HG03095 (cell line): Measurements from ENCODE around the gene SLC30A7.
A peak's percentile ranks its signal among the peaks of the same experiment; 100 is the strongest.
"Not testable (repeated sequence)": the region's sequence is repeated elsewhere in the genome, so short reads cannot be mapped to it uniquely, and the experiment has no call there.

Source experiments
- ATAC-seq: cut with Tn5 transposase; IDR thresholded peaks from one replicate; pipeline ENCODE4 v1.9.1; 2021; ENCODE audit warnings: moderate library complexity; ENCODE audit not compliant: unreplicated experiment

The SLC30A7 gene

DNA sequence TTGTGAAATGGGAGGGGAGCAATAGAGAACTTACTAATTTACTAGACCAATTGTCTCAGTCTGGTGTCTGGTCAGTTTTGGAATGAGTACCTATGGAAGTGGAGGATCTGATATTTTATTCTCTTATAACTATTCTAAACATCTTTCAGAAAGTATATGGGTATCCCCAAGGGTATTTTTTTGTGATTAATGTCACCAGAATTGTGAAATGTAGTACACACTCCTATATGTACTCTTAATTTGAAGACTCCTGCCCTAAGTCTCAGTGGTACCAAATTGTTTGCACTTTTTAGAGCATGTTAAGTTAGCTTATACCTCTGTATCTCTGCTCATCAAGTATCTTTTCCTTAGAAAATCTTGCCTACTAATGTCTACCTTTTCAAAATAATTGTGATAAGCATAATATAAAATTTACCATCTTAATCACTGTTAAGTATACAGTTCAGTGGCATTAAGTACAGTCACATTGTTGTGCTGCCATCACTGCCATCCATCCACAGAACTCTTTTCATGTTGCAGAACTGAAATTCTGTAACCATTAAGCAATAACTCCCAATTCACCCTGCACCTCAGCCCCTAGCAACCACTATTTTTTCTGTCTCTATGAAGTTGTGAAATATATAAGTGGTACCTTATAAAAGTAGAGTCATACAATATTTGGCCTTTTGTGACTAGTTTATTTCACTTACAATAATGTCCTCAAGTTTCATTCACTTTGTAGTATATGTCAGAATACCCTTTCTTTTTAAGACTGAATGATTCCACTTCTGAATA, 40.5 kb downstream of the SLC30A7 start:
- no peak for ATAC-seq

DNA sequence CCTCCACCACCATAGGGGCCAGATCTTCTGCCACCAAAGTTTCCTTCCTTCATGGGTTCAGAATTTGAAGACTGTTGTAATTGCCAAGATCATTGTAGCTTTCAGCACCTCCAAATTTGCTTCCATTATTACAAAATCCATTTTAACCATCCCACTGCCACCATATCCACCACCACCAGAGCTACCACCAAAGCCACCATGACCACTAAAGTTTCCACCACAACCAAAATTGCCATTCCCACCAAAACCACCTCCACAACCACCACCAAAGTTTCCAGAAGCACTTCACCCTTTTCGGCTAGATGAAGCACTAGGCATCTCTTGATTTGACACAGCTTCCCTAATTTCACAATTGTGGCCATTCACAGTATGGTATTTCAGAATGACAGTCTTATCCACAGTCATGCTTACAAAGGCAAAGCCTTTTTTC, 45.2 kb downstream of the SLC30A7 start:
- no peak for ATAC-seq

DNA sequence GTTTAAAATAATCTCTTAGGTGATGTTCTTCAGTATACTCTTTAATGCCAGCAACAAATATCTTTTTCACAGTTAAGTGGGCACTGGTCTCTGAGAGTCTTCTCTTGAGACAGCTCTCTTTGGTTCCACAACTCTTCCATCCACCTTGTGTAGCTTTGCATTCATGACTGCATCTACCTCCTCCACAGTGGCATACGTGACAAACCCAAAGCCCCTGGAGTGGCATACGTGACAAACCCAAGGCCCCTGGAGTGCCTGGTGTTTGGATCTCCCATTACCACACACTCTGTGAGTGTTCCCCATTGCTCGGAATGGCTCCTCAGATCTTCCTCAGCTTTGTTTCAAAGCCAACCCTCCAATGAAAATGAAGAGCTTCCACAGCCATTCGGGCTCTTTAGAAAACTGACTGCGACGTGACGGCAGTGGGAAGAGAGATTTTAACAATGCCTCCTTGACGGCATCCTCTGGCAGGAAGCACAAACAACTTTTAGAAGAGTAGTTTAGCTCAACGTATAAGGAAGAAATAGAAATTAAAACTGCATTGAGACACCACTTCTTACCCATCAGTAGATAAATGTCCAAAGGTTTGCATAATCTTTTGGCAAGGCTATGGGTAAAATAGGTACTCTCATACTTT, 45.8 kb downstream of the SLC30A7 start:
- no peak for ATAC-seq

DNA sequence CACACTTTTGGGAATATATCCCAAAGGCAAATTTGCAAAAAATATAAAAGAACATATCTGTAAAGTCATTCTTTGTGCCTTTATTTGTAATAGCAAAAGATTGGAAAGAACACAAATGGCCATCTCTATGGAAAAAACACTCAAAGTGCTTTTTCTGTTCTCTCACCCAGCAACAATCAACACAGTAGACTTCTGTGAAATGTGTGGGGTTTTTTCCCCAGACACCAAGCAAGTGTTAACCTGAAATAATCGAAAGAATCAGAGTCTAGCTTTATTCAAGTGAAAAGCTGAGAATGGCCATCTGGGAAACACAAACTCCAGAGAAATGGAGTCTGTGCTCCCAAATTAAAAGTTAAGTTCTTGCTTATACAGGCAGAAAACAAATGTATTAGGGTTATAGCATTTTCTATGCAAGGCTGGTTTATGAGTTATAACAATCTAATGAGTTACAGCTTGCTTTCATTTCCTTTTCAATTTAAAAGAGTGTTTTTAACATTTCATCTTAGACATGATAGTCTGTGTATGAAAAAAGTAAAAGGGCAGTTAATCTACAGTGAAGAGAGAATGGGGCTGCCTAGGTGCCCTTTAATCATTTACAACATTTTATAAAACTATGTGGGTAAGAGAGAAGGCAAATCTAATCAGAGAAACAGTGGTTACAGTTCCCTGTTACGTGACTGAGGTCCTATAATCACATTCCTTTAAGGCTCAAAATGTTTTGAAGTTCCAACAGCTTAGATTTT, 46.6 kb downstream of the SLC30A7 start:
- no peak for ATAC-seq

DNA sequence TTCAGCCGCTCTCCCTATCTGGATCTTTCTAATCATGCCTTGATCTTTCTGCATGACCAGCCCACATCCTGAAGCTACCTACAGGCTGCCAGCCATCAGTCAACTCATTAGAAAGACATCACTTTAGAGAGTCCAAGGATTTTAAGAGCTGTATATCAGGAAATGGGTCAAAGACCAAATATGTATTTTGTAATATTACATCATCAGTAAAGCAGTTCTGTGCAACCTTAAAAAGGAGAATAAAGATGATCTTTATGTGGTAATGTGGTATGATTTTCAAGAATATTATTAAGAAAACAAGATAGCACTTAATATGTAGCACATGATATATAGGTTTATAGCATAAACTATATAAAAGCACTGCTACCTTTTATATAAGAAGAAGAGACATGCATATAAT, 47.6 kb downstream of the SLC30A7 start:
- ATAC-seq: no peak

DNA sequence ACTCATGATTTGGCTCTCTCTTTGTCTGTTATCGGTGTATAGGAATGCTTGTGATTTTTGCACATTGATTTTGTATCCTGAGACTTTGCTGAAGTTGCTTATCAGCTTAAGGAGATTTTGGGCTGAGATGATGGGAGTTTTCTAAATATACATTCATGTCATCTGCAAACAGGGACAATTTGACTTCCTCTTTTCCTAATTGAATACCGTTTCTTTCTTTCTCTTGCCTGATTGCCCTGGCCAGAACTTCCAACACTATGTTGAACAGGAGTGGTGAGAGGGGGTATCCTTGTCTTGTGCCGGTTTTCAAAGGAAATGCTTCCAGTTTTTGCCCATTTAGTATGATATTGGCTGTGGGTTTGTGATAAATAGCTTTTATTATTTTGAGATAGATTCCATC, 50.2 kb downstream of the SLC30A7 start:
- not testable (repeated sequence) for ATAC-seq

DNA sequence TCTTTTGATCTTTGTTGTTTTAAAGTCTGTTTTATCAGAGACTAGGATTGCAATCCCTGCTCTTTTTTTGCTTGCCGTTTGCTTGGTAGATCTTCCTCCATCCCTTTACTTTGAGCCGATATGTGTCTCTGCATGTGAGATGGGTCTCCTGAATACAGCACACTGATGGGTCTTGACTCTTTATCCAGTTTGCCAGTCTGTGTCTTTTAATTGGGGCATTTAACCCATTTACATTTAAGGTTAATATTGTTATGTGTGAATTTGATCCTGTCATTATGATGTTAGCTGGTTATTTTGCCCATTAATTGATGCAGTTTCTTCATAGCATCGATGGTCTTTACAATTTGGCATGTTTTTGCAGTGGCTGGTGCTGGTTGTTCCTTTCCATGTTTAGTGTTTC, 51.9 kb downstream of the SLC30A7 start:
- not testable (repeated sequence) for ATAC-seq

DNA sequence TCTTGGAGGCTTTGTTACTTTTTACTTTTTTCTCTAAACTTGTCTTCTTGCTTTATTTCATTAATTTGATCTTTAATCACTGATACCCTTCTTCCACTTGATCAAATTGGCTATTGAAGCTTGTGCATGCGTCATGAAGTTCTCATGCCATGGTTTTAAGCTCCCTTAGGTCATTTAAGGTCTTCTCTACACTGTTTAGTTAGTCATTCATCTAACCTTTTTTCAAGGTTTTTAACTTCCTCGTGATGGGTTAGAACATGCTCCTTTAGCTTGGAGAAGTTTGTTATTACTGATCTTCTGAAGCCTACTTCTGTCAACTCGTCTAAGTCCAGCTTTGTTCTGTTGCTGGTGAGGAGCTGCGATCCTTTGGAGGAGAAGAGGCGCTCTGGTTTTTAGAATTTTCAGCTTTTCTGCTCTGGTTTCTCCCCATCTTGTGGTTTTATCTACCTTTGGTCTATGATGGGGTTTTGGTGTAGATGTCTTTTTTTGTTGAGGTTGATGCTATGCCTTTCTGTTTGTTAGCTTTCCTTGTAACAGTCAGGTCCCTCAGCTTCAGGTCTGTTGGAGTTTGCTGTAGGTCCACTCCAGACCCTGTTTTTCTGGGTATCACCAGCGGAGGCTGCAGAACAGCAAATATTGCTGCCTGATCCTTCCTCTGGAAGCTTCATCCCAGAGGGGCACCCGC, 53.0 kb downstream of the SLC30A7 start:
- ATAC-seq: not testable (repeated sequence)

DNA sequence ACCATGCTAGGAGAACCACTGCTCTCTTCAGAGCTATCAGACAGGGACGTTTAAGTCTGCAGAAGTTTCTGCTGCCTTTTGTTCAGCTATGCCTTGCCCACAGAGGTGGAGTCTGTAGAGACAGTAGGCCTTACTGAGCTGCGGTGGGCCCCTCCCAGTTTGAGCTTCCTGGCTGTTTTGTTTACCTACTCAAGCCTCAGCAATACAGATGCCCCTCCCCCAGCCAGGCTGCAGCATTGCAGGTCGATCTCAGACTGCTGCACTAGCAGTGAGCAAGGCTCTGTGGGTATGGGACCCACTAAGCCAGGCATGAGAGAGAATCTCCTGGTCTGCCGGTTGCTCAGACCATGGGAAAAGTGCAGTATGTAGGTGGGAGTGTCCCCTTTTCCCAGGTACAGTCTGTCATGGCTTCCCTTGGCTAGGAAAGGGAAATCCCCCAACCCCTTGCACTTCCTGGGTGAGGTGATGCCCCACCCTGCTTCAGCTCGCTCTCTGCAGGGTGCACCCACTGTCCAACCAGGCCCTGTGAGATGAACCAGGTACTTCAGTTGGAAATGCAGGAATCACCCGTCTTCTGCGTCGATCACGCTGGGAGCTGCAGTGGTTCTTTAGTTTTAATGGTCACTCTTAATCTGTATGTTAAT, 53.7 kb downstream of the SLC30A7 start:
- ATAC-seq: peak; percentile 76

DNA sequence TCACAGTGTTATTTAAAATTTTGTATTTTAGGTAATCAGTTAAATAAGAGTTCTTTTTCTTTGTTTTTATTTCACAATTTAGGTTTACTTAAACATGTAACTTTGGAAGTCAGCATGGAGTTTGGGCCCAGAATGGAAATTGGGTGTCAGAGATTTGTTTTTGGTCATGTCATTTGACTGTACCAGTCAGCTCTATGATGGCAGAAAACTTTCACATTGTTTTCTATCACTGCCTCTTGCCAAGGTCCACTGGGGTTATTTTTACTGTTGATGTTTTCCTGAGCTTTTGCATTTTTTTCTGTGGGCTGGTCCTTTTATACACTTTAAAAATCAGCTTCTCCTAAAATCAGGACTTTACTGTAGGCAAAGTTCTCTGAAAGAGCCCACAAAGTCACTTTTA, 54.4 kb downstream of the SLC30A7 start:
- no peak for ATAC-seq

DNA sequence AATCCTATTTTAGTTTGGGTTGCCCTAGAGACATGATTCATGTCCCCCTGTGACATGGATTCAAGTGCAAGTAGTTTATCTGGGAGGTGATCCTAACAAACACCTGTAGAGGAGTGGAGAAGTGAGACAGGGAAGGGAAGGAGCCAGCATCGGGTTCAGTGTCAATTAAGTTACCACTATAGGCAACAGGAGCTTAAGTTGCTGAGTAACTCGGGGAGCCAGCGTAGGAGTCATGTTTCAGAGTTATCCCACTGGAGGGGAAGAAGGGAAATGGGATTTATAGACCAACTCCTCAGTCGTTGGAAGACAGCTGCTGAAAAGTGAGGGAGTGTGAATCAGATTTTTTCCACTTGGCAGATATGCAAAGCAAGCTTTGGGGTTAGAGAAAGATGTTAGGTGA, 54.9 kb downstream of the SLC30A7 start:
- ATAC-seq: no peak

DNA sequence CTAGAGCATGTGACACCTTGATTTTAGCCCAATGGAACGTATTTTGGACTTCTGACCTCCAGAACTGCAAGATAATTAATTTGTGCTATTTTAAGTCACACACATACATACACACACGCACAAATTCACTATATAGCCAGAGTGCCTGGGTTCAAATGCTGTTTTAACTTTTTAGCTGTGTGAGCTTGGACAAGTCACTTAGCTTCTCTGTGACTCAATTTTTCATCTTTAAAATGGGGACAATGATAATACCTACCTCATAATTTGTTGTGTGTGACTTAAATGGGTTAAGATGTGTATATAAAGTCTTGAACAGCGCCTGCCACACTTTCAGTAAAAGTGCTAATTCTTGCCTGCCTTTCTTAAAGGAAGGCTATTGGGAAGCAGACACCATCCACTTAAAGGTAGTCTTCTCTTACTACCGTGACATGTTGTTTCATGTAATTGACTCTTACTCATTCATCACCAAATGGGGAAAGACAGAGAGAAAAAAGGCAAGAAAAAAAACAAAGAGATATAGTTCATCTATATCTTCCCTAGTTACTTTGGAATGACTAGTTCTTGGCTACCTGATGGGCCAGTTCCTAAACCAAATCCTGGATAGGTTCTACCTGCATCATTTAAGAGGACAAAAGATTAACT, 56.3 kb downstream of the SLC30A7 start:
- ATAC-seq: no peak

DNA sequence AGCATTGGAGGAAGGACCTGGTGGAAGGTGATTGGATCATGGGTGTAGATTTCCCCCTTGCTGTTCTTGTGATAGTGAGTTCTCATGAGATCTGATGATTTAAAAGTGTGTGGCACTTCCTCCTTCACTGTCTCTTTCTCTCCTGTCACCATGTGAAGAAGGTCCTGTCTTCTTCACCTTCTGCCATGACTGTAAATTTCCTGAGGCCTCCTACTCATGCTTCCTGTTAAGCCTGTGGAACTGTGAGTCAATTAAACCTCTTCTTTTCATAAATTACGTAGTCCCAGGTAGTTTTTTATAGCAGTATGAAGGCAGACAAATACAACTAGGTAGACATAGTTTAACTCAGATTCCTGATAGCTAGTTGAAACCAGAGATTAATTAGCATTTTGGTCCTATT, 57.1 kb downstream of the SLC30A7 start:
- not testable (repeated sequence) for ATAC-seq

DNA sequence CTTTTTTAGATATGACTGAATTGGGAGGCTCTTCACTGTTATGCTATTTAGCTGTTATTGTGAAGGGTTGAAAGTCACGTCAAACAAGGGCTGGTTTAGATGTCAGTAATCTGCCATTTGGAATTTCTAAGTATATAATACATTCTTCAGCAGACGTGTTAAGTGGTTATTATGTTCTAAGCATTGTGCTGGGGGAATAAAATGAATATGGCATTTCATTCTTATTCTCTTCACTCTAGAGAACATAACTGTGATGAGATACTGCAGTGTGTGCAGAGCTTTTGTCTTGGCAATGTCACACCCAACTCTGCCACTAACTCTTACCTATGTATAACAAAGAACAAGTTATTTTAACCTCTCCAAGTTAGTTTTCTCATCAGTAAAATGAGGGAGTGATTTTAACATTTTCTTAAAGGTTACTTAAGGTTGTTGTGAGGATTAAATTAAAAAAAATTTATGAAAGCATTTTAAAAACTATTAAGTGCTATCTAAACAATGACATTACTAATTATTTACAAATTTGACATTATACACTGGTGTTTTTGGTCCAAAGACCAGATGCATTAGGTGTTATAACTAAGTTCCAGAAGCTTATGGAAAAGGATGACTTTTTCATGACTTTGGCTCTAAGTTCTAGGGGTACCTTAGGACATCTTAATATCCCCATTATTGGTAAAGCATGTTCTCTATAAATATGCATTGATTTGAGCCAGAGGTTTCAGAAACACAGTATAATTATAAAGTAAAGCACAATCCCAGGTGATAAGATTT, 58.3 kb downstream of the SLC30A7 start:
- ATAC-seq: no peak

DNA sequence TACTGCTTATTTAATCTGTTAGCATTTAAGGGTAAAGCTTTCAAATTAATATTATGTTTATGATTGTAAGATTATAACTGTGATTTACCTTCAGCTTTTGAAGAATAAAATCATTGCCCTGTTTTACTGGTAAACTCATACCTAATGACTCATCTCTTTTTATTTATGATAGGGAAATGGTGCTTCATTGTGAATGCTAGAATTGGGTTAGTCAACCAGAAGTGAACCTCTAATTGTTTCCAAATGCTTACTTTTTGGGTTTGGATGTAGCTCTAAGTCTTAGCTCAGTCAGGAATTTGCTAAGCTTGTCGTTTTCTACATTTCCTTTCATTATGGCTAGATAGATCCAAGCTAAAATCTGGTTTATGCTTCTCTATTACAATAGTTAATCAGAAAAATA, 59.4 kb downstream of the SLC30A7 start:
- ATAC-seq: no peak

DNA sequence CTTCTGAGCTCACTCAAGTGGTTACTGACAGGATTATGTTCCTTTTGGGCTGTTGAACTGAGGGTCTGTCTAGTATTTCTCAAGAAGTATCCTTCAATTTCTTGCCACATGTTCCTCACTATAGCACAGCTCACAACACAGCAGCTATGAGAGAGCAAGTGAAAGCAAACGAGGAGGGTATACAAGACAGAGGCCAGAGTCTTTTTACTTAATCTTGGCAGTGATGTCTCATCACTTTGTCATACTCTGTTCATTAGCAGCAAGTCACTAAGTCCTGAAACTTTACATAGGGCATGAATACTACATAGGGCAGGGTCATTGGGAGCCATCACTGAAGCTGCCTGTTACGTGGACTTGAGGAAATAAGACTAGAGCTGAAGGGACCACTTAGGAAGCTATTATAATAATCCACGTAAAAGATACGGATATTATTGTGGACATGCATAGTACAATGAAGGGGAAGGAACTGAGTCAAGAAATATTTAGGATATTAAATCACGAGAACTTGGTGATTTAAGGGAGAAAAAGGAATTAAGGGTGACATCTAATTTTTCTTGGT, 63.7 kb downstream of the SLC30A7 start:
- ATAC-seq: no peak

DNA sequence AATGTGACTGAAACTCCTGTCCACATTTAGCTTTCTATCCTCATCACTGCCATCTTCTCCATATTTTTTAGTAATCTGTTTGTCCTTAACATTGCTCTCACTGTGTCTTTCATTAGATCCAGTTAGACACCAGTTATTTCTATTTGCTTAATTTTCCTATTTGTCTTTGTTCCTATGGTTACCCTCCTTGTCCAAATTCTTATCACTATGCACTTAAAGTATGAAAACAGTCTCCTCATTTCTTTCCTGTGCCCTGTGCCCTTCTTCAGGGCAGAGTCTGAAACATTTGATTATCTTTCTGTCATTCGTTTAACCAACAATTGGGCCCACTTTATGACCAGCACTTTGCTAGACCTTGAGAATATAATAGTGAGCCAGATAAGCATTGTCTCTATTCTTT, 64.2 kb downstream of the SLC30A7 start:
- no peak for ATAC-seq

DNA sequence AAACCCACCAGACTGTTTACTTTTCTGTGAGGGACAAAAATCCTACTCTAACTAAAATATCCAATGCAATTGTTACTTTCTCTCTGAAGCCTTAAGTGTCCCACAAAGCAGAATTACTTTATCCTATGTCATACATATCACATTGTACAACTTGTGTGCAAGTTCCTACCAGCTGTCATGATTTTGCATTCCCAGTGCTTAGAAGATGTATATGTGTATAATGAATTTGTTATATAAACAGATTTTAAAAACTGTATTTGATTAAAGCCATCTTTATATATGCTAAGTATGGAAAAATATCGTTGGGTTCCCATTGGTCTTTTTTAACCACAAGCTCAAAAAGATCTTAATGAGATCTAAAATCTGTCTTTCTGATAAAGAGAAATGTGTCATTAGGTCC, 72.7 kb downstream of the SLC30A7 start:
- ATAC-seq: no peak

DNA sequence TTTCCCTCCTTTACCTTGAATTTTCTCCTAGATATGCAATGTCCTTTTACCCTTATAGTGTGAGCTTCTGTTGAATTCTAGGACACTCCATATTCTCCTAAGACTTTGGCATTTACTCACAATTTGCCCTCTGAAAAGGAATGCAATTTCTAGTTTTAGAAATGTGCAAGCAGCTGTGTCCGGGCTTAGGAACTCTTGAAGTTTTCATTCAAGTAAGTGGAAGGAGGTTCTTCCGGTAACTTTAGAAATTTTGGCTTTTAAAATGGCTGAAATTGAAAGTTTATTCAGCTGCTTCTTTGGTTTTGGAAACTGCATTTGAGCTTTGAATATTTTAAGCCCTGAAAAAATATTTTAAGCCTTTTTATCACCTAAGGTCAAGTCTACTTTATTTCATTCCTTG, 73.4 kb downstream of the SLC30A7 start:
- no peak for ATAC-seq
